Lung (tissue), 12 donors: ENCODE data around the gene STBD1. TPM values are rescaled to one million over a fixed set of nuclear protein-coding genes. Genes with fewer than 3 reads are reported as not detected.

ENCODE experiments used
- ATAC-seq: fragments of 200-7000 bp; cut with Tn5 transposase; one replicate; pipeline ENCODE4 v1.9.1; 2020; ENCODE audit warnings: moderate number of reproducible peaks; ENCODE audit not compliant: insufficient read depth, low FRiP score
- DNase-seq, 3 donors: peaks; one replicate each; pipeline ENCODE4 v3.0.0-alpha.2; 2013 to 2017
- H3K27ac ChIP-seq, 2 donors: one replicate each; pipeline ENCODE4 v1.5.1; 2013; ENCODE audit warnings: mild to moderate bottlenecking in 2 of 2, moderate library complexity in 2 of 2, control low read depth in 1 of 2, inconsistent platforms in 1 of 2, low read depth in 1 of 2, low read length in 1 of 2
- H3K27me3 ChIP-seq, 3 donors: one replicate each; pipeline ENCODE4 v1.5.1; 2013; ENCODE audit warnings: low read length in 2 of 3; ENCODE audit not compliant: control insufficient read depth in 3 of 3, insufficient read depth in 3 of 3
- H3K36me3 ChIP-seq, 4 donors: one replicate each; pipeline ENCODE4 v1.5.1; 2013; ENCODE audit warnings: low read length in 4 of 4, mild to moderate bottlenecking in 1 of 4, moderate library complexity in 1 of 4; ENCODE audit not compliant: control insufficient read depth in 4 of 4, insufficient read depth in 4 of 4
- H3K4me1 ChIP-seq, 5 donors: one replicate each; pipeline ENCODE4 v1.5.1; 2013; ENCODE audit warnings: low read length in 5 of 5, mild to moderate bottlenecking in 2 of 5, moderate library complexity in 1 of 5; ENCODE audit not compliant: control insufficient read depth in 5 of 5, insufficient read depth in 5 of 5
- H3K4me3 ChIP-seq: one replicate; pipeline ENCODE4 v1.5.1; 2013; ENCODE audit warnings: mild to moderate bottlenecking, control low read depth, moderate library complexity
- H3K9ac ChIP-seq, 2 donors: one replicate each; pipeline ENCODE4 v1.5.1; 2013; ENCODE audit warnings: low read length in 2 of 2, control low read depth in 1 of 2; ENCODE audit not compliant: insufficient read depth in 1 of 2
- H3K9me3 ChIP-seq, 4 donors: one replicate each; pipeline ENCODE4 v1.5.1; 2013; ENCODE audit warnings: low read length in 3 of 4, mild to moderate bottlenecking in 1 of 4, moderate library complexity in 1 of 4; ENCODE audit not compliant: control insufficient read depth in 4 of 4, insufficient read depth in 3 of 4
- WGBS, 2 donors: extraction: QIAGEN DNeasy Blood & Tissue Kit; methylation state at CpG; one replicate each; pipeline ENCODE4 v1.1.7; 2013; 5-methylcytosine and 5-hydroxymethylcytosine counted together
- polyA plus RNA-seq, 2 donors: library from polyadenylated mRNA; stranded (reverse); fragments of 200-250 nt; gene quantifications; one replicate each; pipeline ENCODE4 v1.2.1, GENCODE V29; 2013
- total RNA-seq, 2 donors: library from RNA; depleted of rRNA in 1 of 2; stranded (reverse); fragments of >200 nt in 1 of 2; gene quantifications; one replicate each; pipeline ENCODE4 v1.2.1, GENCODE V29; 2014 to 2021
- TF ChIP-seq, protein P1 (sequence below): IDR thresholded peaks from 2 replicates; pipeline ENCODE4 v1.5.1; 2012; ENCODE audit warnings: mild to moderate bottlenecking; ENCODE audit errors: control extremely low read depth, extremely low read depth
- donor health status: control.
- donor health status: control.
- donor health status: Bipolar disorder and iron deficiency.
- donor health status: healthy.
- donor health status: DM: yes; HTN: yes; CAD: no.

The STBD1 gene
- total and polyA plus RNA-seq, 4 donors: 1.5 to 14.8 (median 6.9) TPM

- Histone ChIP-seq H3K9ac (no peak overlapping the region), H3K27ac (peak overlapping the region in 1 of 2 donors; percentile 92), H3K36me3 (peaks cover 0 to 11% (median 4%) of the 10 kb centered on the region in 4 donors), H3K4me1 (peaks cover 0 to 20% (median 10%) of the 10 kb centered on the region in 5 donors), H3K27me3 (no peaks in the 10 kb centered on the region), H3K9me3 (no peaks in the 10 kb centered on the region), H3K4me3 (peak overlapping the region; percentile 73)
- ATAC-seq (no peak), DNase-seq (no peak)
- TF ChIP-seq, protein P1, sequence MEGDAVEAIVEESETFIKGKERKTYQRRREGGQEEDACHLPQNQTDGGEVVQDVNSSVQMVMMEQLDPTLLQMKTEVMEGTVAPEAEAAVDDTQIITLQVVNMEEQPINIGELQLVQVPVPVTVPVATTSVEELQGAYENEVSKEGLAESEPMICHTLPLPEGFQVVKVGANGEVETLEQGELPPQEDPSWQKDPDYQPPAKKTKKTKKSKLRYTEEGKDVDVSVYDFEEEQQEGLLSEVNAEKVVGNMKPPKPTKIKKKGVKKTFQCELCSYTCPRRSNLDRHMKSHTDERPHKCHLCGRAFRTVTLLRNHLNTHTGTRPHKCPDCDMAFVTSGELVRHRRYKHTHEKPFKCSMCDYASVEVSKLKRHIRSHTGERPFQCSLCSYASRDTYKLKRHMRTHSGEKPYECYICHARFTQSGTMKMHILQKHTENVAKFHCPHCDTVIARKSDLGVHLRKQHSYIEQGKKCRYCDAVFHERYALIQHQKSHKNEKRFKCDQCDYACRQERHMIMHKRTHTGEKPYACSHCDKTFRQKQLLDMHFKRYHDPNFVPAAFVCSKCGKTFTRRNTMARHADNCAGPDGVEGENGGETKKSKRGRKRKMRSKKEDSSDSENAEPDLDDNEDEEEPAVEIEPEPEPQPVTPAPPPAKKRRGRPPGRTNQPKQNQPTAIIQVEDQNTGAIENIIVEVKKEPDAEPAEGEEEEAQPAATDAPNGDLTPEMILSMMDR: no peak
- WGBS, 2 donors: 53 to 55% methylated on average over 4 of the region's 4 CpGs
Observed at GRCh38 chr4:76307660-76308014, 1.1 kb downstream of the STBD1 start.

DNA sequence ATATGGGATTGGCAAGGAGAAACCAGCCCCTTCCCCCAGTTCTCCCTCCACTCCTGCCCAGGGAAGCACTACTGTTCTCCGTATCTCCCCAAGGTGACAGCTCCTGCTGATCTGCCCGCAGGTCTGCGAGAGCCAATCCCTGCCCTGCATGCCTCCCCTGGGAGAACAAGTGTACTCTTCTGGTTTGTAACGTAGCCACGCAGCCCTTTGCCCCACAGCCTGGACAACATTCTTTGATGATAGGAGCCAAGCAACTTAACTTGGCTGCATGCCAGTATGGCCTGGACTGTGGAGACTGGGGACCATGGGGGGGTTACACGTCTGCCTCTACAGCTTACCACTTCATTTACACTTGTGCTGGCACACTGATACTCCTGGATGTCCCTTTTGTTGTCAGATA, 2.0 kb downstream of the STBD1 start:
- no peak for ATAC-seq
- WGBS, 2 donors: 61 to 70% methylated on average over 6 of the region's 6 CpGs
- H3K27ac ChIP-seq: peak overlapping the region in 1 of 2 donors; percentile 52

DNA sequence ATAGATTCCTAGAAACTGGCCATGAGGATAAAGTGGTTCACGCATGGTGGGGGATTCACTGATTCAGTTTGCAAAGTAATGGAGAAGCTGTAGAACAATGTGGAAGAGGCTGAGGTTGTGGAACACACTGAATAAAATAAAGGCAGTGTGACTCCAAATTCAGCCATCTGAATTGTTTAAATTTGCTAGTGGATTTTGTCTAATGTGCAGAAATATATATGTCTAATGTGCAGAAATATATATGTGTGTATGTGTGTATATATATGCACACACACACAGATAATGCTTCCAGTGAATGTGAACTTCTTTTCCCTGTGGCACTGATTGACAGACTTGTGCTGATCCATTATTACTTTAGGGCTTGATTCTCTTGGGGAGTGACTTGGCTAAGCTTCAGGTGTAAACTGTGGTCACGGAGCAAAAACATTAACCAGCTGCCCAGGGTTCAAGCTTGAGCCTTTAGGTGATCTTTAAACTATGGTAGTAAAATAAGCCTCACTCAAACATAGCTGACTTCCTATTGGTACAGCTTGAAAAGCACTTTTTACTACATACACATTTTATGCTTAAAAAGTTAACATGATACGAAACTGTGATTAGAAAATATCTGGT, 3.5 kb downstream of the STBD1 start:
- TF ChIP-seq, protein P1: no peak
- H3K9me3 ChIP-seq: peaks cover 0 to 3% (median 0%) of the 10 kb centered on the region in 4 donors
- ATAC-seq (no peak), DNase-seq (no peak)
- peaks cover 0 to 20% (median 9%) of the 10 kb centered on the region in 5 donors for H3K4me1 ChIP-seq
- H3K36me3 ChIP-seq: peaks cover 0 to 8% (median 4%) of the 10 kb centered on the region in 4 donors
- H3K27me3 ChIP-seq: no peaks in the 10 kb centered on the region
- WGBS, 2 donors: 96 to 98% methylated on average over 3 of the region's 3 CpGs
- H3K27ac ChIP-seq: no peak overlapping the region
- no peak overlapping the region for H3K4me3 ChIP-seq
- H3K9ac ChIP-seq: no peak overlapping the region

More for the DNA sequence above, 2.0 kb downstream of the STBD1 start:
- Histone ChIP-seq H3K9ac (no peak overlapping the region), H3K27me3 (no peaks in the 10 kb centered on the region), H3K4me3 (no peak overlapping the region), H3K4me1 (peaks cover 0 to 20% (median 9%) of the 10 kb centered on the region in 5 donors), H3K9me3 (no peaks in the 10 kb centered on the region), H3K36me3 (peaks cover 0 to 11% (median 4%) of the 10 kb centered on the region in 4 donors)
- peak; percentile 62 to 65 (median 64) for DNase-seq
- TF ChIP-seq, protein P1: no peak
